ENCODE data around the gene DNHD1. TPM values are rescaled to one million over a fixed set of nuclear protein-coding genes. Genes with fewer than 3 reads are reported as not detected.

DNHD1 gene
- total RNA-seq, 1 experiment from 2014 or later, result 13.9 TPM

GRCh38 chr11:6488342-6488741 is 8.7 kb upstream of the DNHD1 start:
- Histone ChIP-seq H3K27ac (no peak overlapping the region), H3K9me3 (ENCODE audit: insufficient read depth, low read depth) (no peaks in the 10 kb centered on the region), H4K20me1 (ENCODE audit: insufficient read depth) (0 out of 2 replicates have a peak, but pooled peaks cover 2% of the 10 kb centered on the region), H3K4me2 (no peak overlapping the region), H3F3A (ENCODE audit: insufficient read depth, low read depth) (no peaks in the 10 kb centered on the region), H3K27me3 (ENCODE audit: insufficient read depth, low read depth) (no peaks in the 10 kb centered on the region), H2AFZ (no peak overlapping the region), H3K4me1 (replicated peaks; ENCODE audit: insufficient read depth) (no peaks in the 10 kb centered on the region), H3K9me2 (ENCODE audit: insufficient read depth) (no peaks in the 10 kb centered on the region), H3K36me3 (ENCODE audit: low read depth) (peaks cover 10% of the 10 kb centered on the region; the same call in 1 of the 2 replicates), H3K4me3 (no peak overlapping the region), H3K79me2 (ENCODE audit: low read depth) (peaks cover 6% of the 10 kb centered on the region; the same call in 1 of the 2 replicates)
- intact Hi-C loops (cut with micrococcal nuclease; ENCODE audit: unreplicated experiment), result no loop called here
- no peak for DNase-seq
- ChIA-PET POLR2A (ENCODE audit: unreplicated experiment) (no interaction called here), CTCF (no interaction called here)
- TF ChIP-seq EZH2 (IDR thresholded peaks at IDR 0.05; ENCODE audit: low read depth), result no peak
- TF ChIP-seq CTCF (conservative IDR thresholded peaks at IDR 0.05), result no peak
- BruUV-seq (replicated peaks), result no TSS peak

DNA sequence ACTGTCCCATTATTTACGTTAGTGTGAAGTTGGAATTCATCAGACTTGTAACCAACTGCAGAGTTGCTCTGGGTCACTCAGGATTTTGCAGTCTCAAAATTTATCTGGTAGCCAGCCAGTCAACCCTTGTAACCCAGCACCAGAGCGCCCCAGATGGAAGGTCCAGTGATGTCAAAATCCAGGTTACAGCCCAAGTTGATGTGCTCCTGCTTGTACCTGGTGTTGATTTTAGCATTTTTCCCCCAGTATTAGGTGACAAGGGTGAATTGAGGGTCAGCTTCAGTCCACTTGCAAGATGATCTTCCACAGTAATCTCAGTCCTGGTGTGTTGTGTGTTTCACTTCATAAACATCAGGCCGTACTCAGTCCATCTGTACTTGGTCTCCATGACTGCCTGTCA is 8.3 kb upstream of the DNHD1 start:
- H3K36me3 ChIP-seq (ENCODE audit: low read depth), result 0 out of 2 replicates have a peak, but pooled peaks cover 6% of the 10 kb centered on the region
- CTCF ChIA-PET, result no interaction called here

GRCh38 chr11:6489306-6489705 is 7.8 kb upstream of the DNHD1 start:
- H3K9me3 ChIP-seq (ENCODE audit: insufficient read depth, low read depth), result no peaks in the 10 kb centered on the region
- no peak overlapping the region for H2AFZ ChIP-seq
- BruUV-seq (replicated peaks), result no TSS peak
- no peaks in the 10 kb centered on the region for H3K27me3 ChIP-seq (ENCODE audit: insufficient read depth, low read depth)
- TF ChIP-seq CTCF (conservative IDR thresholded peaks at IDR 0.05) (no peak), EZH2 (IDR thresholded peaks at IDR 0.05; ENCODE audit: low read depth) (no peak)
- H3K36me3 ChIP-seq (ENCODE audit: low read depth), result 0 out of 2 replicates have a peak, but pooled peaks cover 6% of the 10 kb centered on the region
- intact Hi-C loops (cut with micrococcal nuclease; ENCODE audit: unreplicated experiment), result no loop called here
- H3K4me3 ChIP-seq, result no peak overlapping the region
- no peak for DNase-seq
- H4K20me1 ChIP-seq (ENCODE audit: insufficient read depth), result 0 out of 2 replicates have a peak, but pooled peaks cover 2% of the 10 kb centered on the region
- no peak overlapping the region for H3K4me2 ChIP-seq
- no peak overlapping the region for H3K27ac ChIP-seq
- H3K4me1 ChIP-seq (replicated peaks; ENCODE audit: insufficient read depth), result no peaks in the 10 kb centered on the region
- ChIA-PET CTCF (no interaction called here), POLR2A (ENCODE audit: unreplicated experiment) (no interaction called here)
- no peaks in the 10 kb centered on the region for H3K79me2 ChIP-seq (ENCODE audit: low read depth)
- no peaks in the 10 kb centered on the region for H3F3A ChIP-seq (ENCODE audit: insufficient read depth, low read depth)
- no peaks in the 10 kb centered on the region for H3K9me2 ChIP-seq (ENCODE audit: insufficient read depth)

More for the DNA sequence above, 8.3 kb upstream of the DNHD1 start:
- H3K4me3 ChIP-seq, result no peak overlapping the region
- no TSS peak for BruUV-seq (replicated peaks)
- no peak overlapping the region for H3K4me2 ChIP-seq
- DNase-seq, result no peak
- no peak overlapping the region for H3K27ac ChIP-seq
- 0 out of 2 replicates have a peak, but pooled peaks cover 2% of the 10 kb centered on the region for H4K20me1 ChIP-seq (ENCODE audit: insufficient read depth)
- intact Hi-C loops (cut with micrococcal nuclease; ENCODE audit: unreplicated experiment), result no loop called here
- H3K9me3 ChIP-seq (ENCODE audit: insufficient read depth, low read depth), result no peaks in the 10 kb centered on the region
- H2AFZ ChIP-seq, result no peak overlapping the region
- H3K27me3 ChIP-seq (ENCODE audit: insufficient read depth, low read depth), result no peaks in the 10 kb centered on the region
- no peaks in the 10 kb centered on the region for H3F3A ChIP-seq (ENCODE audit: insufficient read depth, low read depth)
- no peaks in the 10 kb centered on the region for H3K4me1 ChIP-seq (replicated peaks; ENCODE audit: insufficient read depth)
- H3K9me2 ChIP-seq (ENCODE audit: insufficient read depth), result no peaks in the 10 kb centered on the region
- no peak for TF ChIP-seq CTCF (conservative IDR thresholded peaks at IDR 0.05)
- TF ChIP-seq EZH2 (IDR thresholded peaks at IDR 0.05; ENCODE audit: low read depth), result no peak
- 0 out of 2 replicates have a peak, but pooled peaks cover under 1% of the 10 kb centered on the region for H3K79me2 ChIP-seq (ENCODE audit: low read depth)
- POLR2A ChIA-PET (ENCODE audit: unreplicated experiment), result no interaction called here

Data from PC-9 (cell line).